Body of pancreas (tissue), 4 donors: ENCODE measurements around the gene AHCYL1. TPM values are rescaled to one million over a fixed set of nuclear protein-coding genes. Genes with fewer than 3 reads are reported as not detected.

Experiments used
- ATAC-seq: fragments of 150-250 bp; one replicate; pipeline ENCODE4 v1.9.1; 2016
- DNase-seq, 4 donors: peaks; one replicate each; pipeline ENCODE4 v3.0.0-alpha.2; 2019
- H3K27ac ChIP-seq, 4 donors: fragments of 200-600 bp; sonication (generic); 1 replicate in 3 of 4; 2 replicates in 1 of 4; pipeline versions ENCODE4 v1.5.1 to v1.6.1; 2016 to 2019; ENCODE audit warnings: mild to moderate bottlenecking in 1 of 4, mixed read lengths in 1 of 4, moderate library complexity in 1 of 4
- H3K27me3 ChIP-seq, 2 donors: fragments of 200-600 bp; sonication (generic); one replicate each; pipeline ENCODE4 v1.6.0; 2016; ENCODE audit warnings: mild to moderate bottlenecking in 1 of 2
- H3K36me3 ChIP-seq, 2 donors: fragments of 200-600 bp; sonication (generic); replicated peaks in 1 of 2; 2 replicates each; pipeline ENCODE4 v1.5.1; 2016; ENCODE audit warnings: low read depth in 2 of 2; ENCODE audit not compliant: insufficient read depth in 1 of 2
- H3K4me1 ChIP-seq: fragments of 200-600 bp; sonication (generic); one replicate; pipeline ENCODE4 v1.6.0; 2016
- H3K4me3 ChIP-seq, 2 donors: fragments of 200-600 bp; sonication (generic); 1 replicate in 1 of 2; 2 replicates in 1 of 2; pipeline ENCODE4 v1.5.1; 2016 to 2019
- H3K9me3 ChIP-seq, 3 donors: fragments of 200-600 bp; sonication (generic); 1 replicate in 2 of 3; 2 replicates in 1 of 3; pipeline ENCODE4 v1.5.1; 2016
- POLR2A ChIP-seq, 3 donors: fragments of 450-650 bp; IDR thresholded peaks; one replicate each; pipeline ENCODE4 v1.6.1; 2016; ENCODE audit warnings: antibody characterized with exemption in 3 of 3, mild to moderate bottlenecking in 2 of 3
- WGBS, 2 donors: methylation state at CpG; one replicate each; pipeline ENCODE4 v1.1.5; 2017; 5-methylcytosine and 5-hydroxymethylcytosine counted together
- intact Hi-C: fragments of 100-400 bp; cut with DNase I; formaldehyde crosslinking; loops from one replicate; pipeline ENCODE4 v1.15.1; 2023
- total RNA-seq, 2 donors: library from RNA; depleted of rRNA; stranded (reverse); fragments of >200 nt; gene quantifications; one replicate each; pipeline ENCODE4 v1.1.0, GENCODE V29; 2016
- TF ChIP-seq, protein P1 (sequence below), 7 experiments: fragments of 450-650 bp in 4 of 7; fragments of 200-600 bp in 3 of 7; sonication (generic) in 3 of 7; IDR thresholded peaks; one replicate each; pipeline ENCODE4 v1.5.1; 2016 to 2019; ENCODE audit warnings: antibody characterized with exemption in 7 of 7

The AHCYL1 gene
- total RNA-seq, 2 donors from 2014 or later = 38.4 to 61.6 TPM

DNA sequence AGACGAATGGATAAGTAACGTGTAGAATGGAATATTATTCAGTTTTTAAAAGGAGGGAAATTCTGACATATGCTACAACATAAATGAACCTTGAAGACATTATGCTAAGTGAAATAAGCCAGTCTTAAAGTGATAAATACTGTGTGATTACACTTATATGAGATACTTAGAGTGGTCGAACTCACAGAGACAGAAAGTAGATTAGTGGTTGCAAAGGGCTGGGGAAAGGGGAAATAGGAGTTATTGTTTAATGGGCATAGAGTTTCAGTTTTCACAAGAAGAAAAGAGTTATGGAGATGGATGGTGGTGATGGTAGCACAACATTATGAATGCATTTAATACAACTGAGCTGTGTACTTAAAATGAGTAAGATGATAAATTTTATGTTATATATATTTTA, 14.7 kb upstream of the AHCYL1 start:
- H3K27ac ChIP-seq = no peak overlapping the region
- no peak overlapping the region for H3K4me3 ChIP-seq
- no peaks in the 10 kb centered on the region for H3K4me1 ChIP-seq
- H3K9me3 ChIP-seq = no peaks in the 10 kb centered on the region
- no peak for ATAC-seq
- H3K36me3 ChIP-seq = no peaks in the 10 kb centered on the region
- no peak for DNase-seq
- intact Hi-C loops = loop anchor here (10.0 kb wide), 1 partner anchor 45 kb away; no protein-coding TSS in a partner anchor
- WGBS, 2 donors = 67 to 75% methylated on average over 3 of the region's 3 CpGs
- TF ChIP-seq, protein P1, sequence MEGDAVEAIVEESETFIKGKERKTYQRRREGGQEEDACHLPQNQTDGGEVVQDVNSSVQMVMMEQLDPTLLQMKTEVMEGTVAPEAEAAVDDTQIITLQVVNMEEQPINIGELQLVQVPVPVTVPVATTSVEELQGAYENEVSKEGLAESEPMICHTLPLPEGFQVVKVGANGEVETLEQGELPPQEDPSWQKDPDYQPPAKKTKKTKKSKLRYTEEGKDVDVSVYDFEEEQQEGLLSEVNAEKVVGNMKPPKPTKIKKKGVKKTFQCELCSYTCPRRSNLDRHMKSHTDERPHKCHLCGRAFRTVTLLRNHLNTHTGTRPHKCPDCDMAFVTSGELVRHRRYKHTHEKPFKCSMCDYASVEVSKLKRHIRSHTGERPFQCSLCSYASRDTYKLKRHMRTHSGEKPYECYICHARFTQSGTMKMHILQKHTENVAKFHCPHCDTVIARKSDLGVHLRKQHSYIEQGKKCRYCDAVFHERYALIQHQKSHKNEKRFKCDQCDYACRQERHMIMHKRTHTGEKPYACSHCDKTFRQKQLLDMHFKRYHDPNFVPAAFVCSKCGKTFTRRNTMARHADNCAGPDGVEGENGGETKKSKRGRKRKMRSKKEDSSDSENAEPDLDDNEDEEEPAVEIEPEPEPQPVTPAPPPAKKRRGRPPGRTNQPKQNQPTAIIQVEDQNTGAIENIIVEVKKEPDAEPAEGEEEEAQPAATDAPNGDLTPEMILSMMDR (IDR thresholded peaks at IDR 0.05) = no peak
- TF ChIP-seq POLR2A (IDR thresholded peaks at IDR 0.05) = no peak
- H3K27me3 ChIP-seq = no peaks in the 10 kb centered on the region

- TF ChIP-seq POLR2A (IDR thresholded peaks at IDR 0.05) = no peak
- TF ChIP-seq, protein P1 (IDR thresholded peaks at IDR 0.05) = no peak
Measured at GRCh38 chr1:109971559-109971958, 13.0 kb upstream of the AHCYL1 start.

GRCh38 chr1:109974191-109974590, 10.4 kb upstream of the AHCYL1 start:
- no peak for ATAC-seq
- WGBS, 2 donors = 86 to 88% methylated on average over 3 of the region's 3 CpGs
- intact Hi-C loops = loop anchor here (10.0 kb wide), 1 partner anchor 49 kb away; no protein-coding TSS in a partner anchor
- no peak for TF ChIP-seq POLR2A (IDR thresholded peaks at IDR 0.05)
- TF ChIP-seq, protein P1 (IDR thresholded peaks at IDR 0.05) = no peak
- no peaks in the 10 kb centered on the region for H3K9me3 ChIP-seq
- H3K27ac ChIP-seq = no peak overlapping the region
- H3K27me3 ChIP-seq = no peaks in the 10 kb centered on the region
- H3K36me3 ChIP-seq = no peaks in the 10 kb centered on the region
- H3K4me3 ChIP-seq = no peak overlapping the region
- H3K4me1 ChIP-seq = peaks cover 4% of the 10 kb centered on the region
- no peak for DNase-seq

More at GRCh38 chr1:109971559-109971958, 13.0 kb upstream of the AHCYL1 start:
- ATAC-seq = no peak
- DNase-seq = no peak
- 29 to 39% methylated on average over 1 of the region's 1 CpG for WGBS, 2 donors
- Histone ChIP-seq H3K4me3 (no peak overlapping the region), H3K9me3 (no peaks in the 10 kb centered on the region), H3K4me1 (no peaks in the 10 kb centered on the region), H3K36me3 (no peaks in the 10 kb centered on the region), H3K27ac (no peak overlapping the region), H3K27me3 (no peaks in the 10 kb centered on the region)
- intact Hi-C loops = loop anchor here (10.0 kb wide), 1 partner anchor 47 kb away; no protein-coding TSS in a partner anchor

- Histone ChIP-seq H3K4me1 (peaks cover 16% of the 10 kb centered on the region), H3K27ac (no peak overlapping the region), H3K4me3 (no peak overlapping the region), H3K9me3 (no peaks in the 10 kb centered on the region), H3K27me3 (no peaks in the 10 kb centered on the region), H3K36me3 (no peaks in the 10 kb centered on the region)
- WGBS, 2 donors = 70 to 80% methylated on average over 3 of the region's 3 CpGs
- TF ChIP-seq POLR2A (IDR thresholded peaks at IDR 0.05) = no peak
- TF ChIP-seq, protein P1 (IDR thresholded peaks at IDR 0.05) = no peak
- intact Hi-C loops = loop anchor here (10.0 kb wide), 1 partner anchor 51 kb away; no protein-coding TSS in a partner anchor
- DNase-seq (no peak), ATAC-seq (no peak)
Measured at GRCh38 chr1:109975718-109976117, 8.8 kb upstream of the AHCYL1 start.

GRCh38 chr1:109976762-109977161, 7.8 kb upstream of the AHCYL1 start:
- no peak for ATAC-seq

More at GRCh38 chr1:109976762-109977161, 7.8 kb upstream of the AHCYL1 start:
- H3K4me3 ChIP-seq = no peak overlapping the region
- H3K36me3 ChIP-seq = no peaks in the 10 kb centered on the region
- peaks cover 16% of the 10 kb centered on the region for H3K4me1 ChIP-seq
- no peaks in the 10 kb centered on the region for H3K9me3 ChIP-seq
- H3K27ac ChIP-seq = no peak overlapping the region
- TF ChIP-seq POLR2A (IDR thresholded peaks at IDR 0.05) = no peak
- TF ChIP-seq, protein P1 (IDR thresholded peaks at IDR 0.05) = no peak
- intact Hi-C loops = loop anchor here (10.0 kb wide), 1 partner anchor 52 kb away; no protein-coding TSS in a partner anchor
- DNase-seq = no peak
- no peaks in the 10 kb centered on the region for H3K27me3 ChIP-seq
- 85 to 94% methylated on average over 4 of the region's 4 CpGs for WGBS, 2 donors
